K562 (cell line): ENCODE measurements around the gene KCNJ10. TPM values are rescaled to one million over a fixed set of nuclear protein-coding genes. Genes with fewer than 3 reads are reported as not detected.

Source experiments
- ATAC-seq: fragments of 200-7000 bp; cut with Tn5 transposase; 3 replicates; pipeline ENCODE4 v1.9.1; 2020; ENCODE audit warnings: moderate library complexity
- BruUV-seq: library from RNA; stranded (reverse); fragments of 400-500 nt; replicated peaks from 2 replicates; lab custom pipeline; 2021; lab: Mats Ljungman, UMichigan
- CTCF ChIA-PET: fragments of 300-600 bp; formaldehyde crosslinking; extraction: SDS; loops from one replicate; lab custom pipeline; 2021; ENCODE audit warnings: low intra/inter-chr PET ratio; lab: Yijun Ruan, JAX
- POLR2A ChIA-PET: fragments of 300-600, 350-650 bp; sonication (Branson Sonifier 250); formaldehyde crosslinking; extraction: SDS; loops from one replicate; lab custom pipeline; 2021; ENCODE audit warnings: antibody characterized with exemption, inconsistent platforms; lab: Yijun Ruan, JAX
- DNase-seq, 4 experiments: peaks; one replicate each; pipeline versions ENCODE4 v3.0.0 to v3.0.0-alpha.2; 2011 to 2018; ENCODE audit warnings: low spot score in 3 of 4, mixed read lengths in 3 of 4; ENCODE audit errors: extremely low read depth in 1 of 4
- FAIRE-seq: peaks from 2 replicates; lab custom pipeline; 2011; peaks lifted over from hg19 to GRCh38; lab: Jason Lieb, UNC
- H2AFZ ChIP-seq: 2 replicates; pipeline ENCODE4 v1.6.0; 2011; ENCODE audit warnings: low read depth, low read length, control low read depth, inconsistent platforms
- H3K27ac ChIP-seq: fragments of 200-600 bp; 3 replicates; pipeline ENCODE4 v1.8.0; 2011; ENCODE audit warnings: low read depth, mild to moderate bottlenecking, control low read depth, inconsistent platforms, low read length, moderate library complexity, mixed read lengths; ENCODE audit errors: extremely low read depth
- H3K27me3 ChIP-seq, 2 experiments: fragments of 300-600 bp in 1 of 2; 2 replicates in 1 of 2; 3 replicates in 1 of 2; pipeline versions ENCODE4 v1.6.0 to v1.8.0; 2011; ENCODE audit warnings: inconsistent platforms in 2 of 2, low read length in 2 of 2, mild to moderate bottlenecking in 1 of 2, mixed read lengths in 1 of 2, moderate library complexity in 1 of 2; ENCODE audit not compliant: control insufficient read depth in 2 of 2, insufficient read depth in 2 of 2
- H3K36me3 ChIP-seq: fragments of 300-600 bp; 3 replicates; pipeline ENCODE4 v1.8.0; 2011; ENCODE audit warnings: mild to moderate bottlenecking, low read length, inconsistent platforms; ENCODE audit not compliant: control insufficient read depth, insufficient read depth
- H3K4me1 ChIP-seq, 2 experiments: fragments of 200-600 bp in 1 of 2; replicated peaks in 1 of 2; 2 replicates in 1 of 2; 3 replicates in 1 of 2; pipeline versions ENCODE4 v1.5.1 to v1.8.0; 2011; ENCODE audit warnings: inconsistent platforms in 2 of 2, low read length in 2 of 2, mild to moderate bottlenecking in 1 of 2, mixed read lengths in 1 of 2, moderate library complexity in 1 of 2; ENCODE audit not compliant: control insufficient read depth in 2 of 2, insufficient read depth in 2 of 2
- H3K4me2 ChIP-seq: 2 replicates; pipeline ENCODE4 v1.6.1; 2011; ENCODE audit warnings: low read length, control low read depth, inconsistent platforms, mixed read lengths; ENCODE audit not compliant: insufficient read depth
- H3K4me3 ChIP-seq: fragments of 200-600 bp; sonication (generic), shearing (Covaris generic); 2 replicates; pipeline ENCODE4 v1.5.1; 2016; ENCODE audit warnings: control low read depth, inconsistent platforms
- H3K79me2 ChIP-seq: fragments of 200-600 bp; 3 replicates; pipeline ENCODE4 v1.8.0; 2011; ENCODE audit warnings: low read length, inconsistent platforms; ENCODE audit not compliant: control insufficient read depth, insufficient read depth
- H3K9ac ChIP-seq, 2 experiments: 2 replicates each; pipeline versions ENCODE4 v1.6.0 to v1.6.1; 2011; ENCODE audit warnings: low read depth in 2 of 2, low read length in 2 of 2, control low read depth in 1 of 2, inconsistent platforms in 1 of 2, mild to moderate bottlenecking in 1 of 2, mixed read lengths in 1 of 2; ENCODE audit not compliant: insufficient read depth in 1 of 2
- H3K9me1 ChIP-seq: one replicate; pipeline ENCODE4 v1.6.0; 2011; ENCODE audit warnings: inconsistent platforms, mild to moderate bottlenecking, low read length, moderate library complexity; ENCODE audit not compliant: control insufficient read depth, insufficient read depth
- H3K9me3 ChIP-seq: replicated peaks from 2 replicates; pipeline ENCODE4 v1.5.1; 2011; ENCODE audit warnings: low read depth, low read length, inconsistent platforms; ENCODE audit not compliant: control insufficient read depth, insufficient read depth
- H4K20me1 ChIP-seq: replicated peaks from 2 replicates; pipeline ENCODE4 v1.6.1; 2011; ENCODE audit warnings: low read length, inconsistent platforms, mixed read lengths; ENCODE audit not compliant: control insufficient read depth, insufficient read depth
- EHMT2 ChIP-seq: fragments of 450-650 bp; IDR thresholded peaks from 2 replicates; pipeline ENCODE4 v1.6.1; 2018; ENCODE audit warnings: antibody characterized with exemption
- HDAC2 ChIP-seq: fragments of 450-650 bp; IDR thresholded peaks from 2 replicates; pipeline ENCODE4 v1.6.1; 2016; ENCODE audit warnings: mild to moderate bottlenecking
- NUFIP1 ChIP-seq: fragments of 450-650 bp; IDR thresholded peaks from 2 replicates; pipeline ENCODE4 v1.6.1; 2018; ENCODE audit not compliant: partially characterized antibody
- ZBED1 ChIP-seq: IDR thresholded peaks from 2 replicates; pipeline ENCODE4 v1.6.1; 2014
- ZNF12 ChIP-seq: sonication (generic); formaldehyde crosslinking; IDR thresholded peaks from 2 replicates; pipeline ENCODE4 v1.4.0; 2020; ENCODE audit warnings: mild to moderate bottlenecking, missing genetic modification reagents
- WGBS: fragments of 100-300 bp; shearing (Covaris generic); methylation state at CpG from one replicate; pipeline ENCODE4 v1.1.6; 2016; ENCODE audit warnings: low coverage, mixed read lengths; ENCODE audit not compliant: insufficient coverage; ENCODE audit errors: missing lambda C conversion rate; 5-methylcytosine and 5-hydroxymethylcytosine counted together
- in situ Hi-C: fragments of 300-500 bp; cut with MboI; formaldehyde crosslinking; loops from 4 replicates; pipeline ENCODE4 v1.15.0; 2018; ENCODE audit warnings: inconsistent platforms, mixed read lengths
- intact Hi-C: fragments of 100-400 bp; cut with micrococcal nuclease; formaldehyde crosslinking; loops from 2 replicates; pipeline ENCODE4 v1.14.2; 2022
- polyA plus RNA-seq, 8 experiments: library from polyadenylated mRNA; depleted of rRNA in 4 of 8; stranded (reverse) in 5 of 8; unstranded in 3 of 8; fragments of >200 nt; fragmentation: Nextera tagmentation in 2 of 8; fragmentation: Illumina TruSeq in 1 of 8; extraction: Ambion mirVana in 2 of 8; extraction: Trizol in 1 of 8; gene quantifications; 2 replicates each; pipeline versions ENCODE4 v1.2.1 to v1.2.3, GENCODE V29; 2011 to 2014; ENCODE audit warnings: inconsistent platforms in 1 of 8, missing spikeins in 1 of 8
- total RNA-seq, 7 experiments: library from RNA; depleted of rRNA in 6 of 7; stranded (reverse); fragments of >200 nt in 6 of 7; fragmentation: Illumina TruSeq in 2 of 7; extraction: Trizol in 2 of 7; gene quantifications; 2 replicates each; pipeline versions ENCODE4 v1.2.1 to v1.2.3, GENCODE V29; 2011 to 2021; ENCODE audit warnings: low replicate concordance in 1 of 7
- TF ChIP-seq, protein P1 (sequence below): sonication (generic); formaldehyde crosslinking; IDR thresholded peaks from 2 replicates; pipeline ENCODE4 v1.9.0; 2022; ENCODE audit warnings: mild to moderate bottlenecking, missing genetic modification reagents
- TF ChIP-seq, protein P2 (sequence below): fragments of 450-650 bp; IDR thresholded peaks from 2 replicates; pipeline ENCODE4 v1.7.0; 2016; ENCODE audit warnings: borderline replicate concordance

The KCNJ10 gene
- total and polyA plus RNA-seq, 9 of the 15 experiments (the other 6 are each of a cell fraction or from before 2014, with no cell fraction given): 0.06 to 0.11 TPM; not detected in 7

DNA sequence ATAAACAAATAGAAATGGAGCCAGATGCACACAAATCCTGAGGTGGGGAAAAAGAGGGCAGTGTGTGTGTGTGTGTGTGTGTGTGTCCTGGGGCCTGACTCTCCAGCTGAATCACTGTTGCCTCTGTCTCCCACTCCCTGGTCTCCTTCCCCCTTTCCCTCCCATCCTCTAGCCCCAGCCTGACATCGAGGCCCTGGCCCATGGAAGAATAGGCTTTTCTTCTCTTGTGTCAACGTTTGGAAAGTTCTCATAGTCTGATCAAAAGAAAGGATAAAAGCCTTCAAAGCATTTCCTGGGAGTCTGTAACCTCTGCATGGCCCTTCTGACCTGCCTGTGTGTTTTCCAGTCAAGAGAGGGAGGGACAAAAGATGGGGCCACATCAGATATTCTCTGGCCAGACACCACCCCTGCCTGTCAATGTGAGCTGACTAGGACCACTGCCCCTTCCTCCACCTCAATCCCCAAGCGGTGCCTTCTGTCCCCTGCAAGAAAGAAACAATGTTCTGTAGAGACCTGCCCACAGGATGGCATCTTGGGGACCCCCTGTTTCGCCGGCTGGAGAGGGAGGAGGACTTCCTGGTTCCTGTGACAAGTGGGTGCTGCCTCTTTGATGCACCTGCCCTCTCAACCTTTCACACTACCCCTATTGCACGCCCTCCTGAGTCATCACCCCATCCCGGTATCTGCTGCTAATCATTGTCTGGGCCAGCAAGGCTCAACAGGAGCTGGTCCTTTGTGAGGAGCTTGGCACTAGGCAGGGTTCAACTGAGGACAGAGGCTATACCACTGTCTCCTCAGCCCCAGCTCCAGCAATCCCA is 16.2 kb downstream of the KCNJ10 start:
- ChIA-PET CTCF (no interaction called here), POLR2A (interaction anchor here (1.1 to 1.4 kb wide), 3 partner anchors 8 to 165 kb away, joined by 3 to 4 read pairs (median 3); partner anchors contain the start of gene KCNJ10)
- no peak overlapping the region; a peak in 1 of 4 replicates for H3K9ac ChIP-seq
- H3K9me1 ChIP-seq: peaks cover 2% of the 10 kb centered on the region
- H3K4me3 ChIP-seq: no peak overlapping the region
- no peak for TF ChIP-seq HDAC2
- TF ChIP-seq EHMT2: no peak
- TF ChIP-seq, protein P1, sequence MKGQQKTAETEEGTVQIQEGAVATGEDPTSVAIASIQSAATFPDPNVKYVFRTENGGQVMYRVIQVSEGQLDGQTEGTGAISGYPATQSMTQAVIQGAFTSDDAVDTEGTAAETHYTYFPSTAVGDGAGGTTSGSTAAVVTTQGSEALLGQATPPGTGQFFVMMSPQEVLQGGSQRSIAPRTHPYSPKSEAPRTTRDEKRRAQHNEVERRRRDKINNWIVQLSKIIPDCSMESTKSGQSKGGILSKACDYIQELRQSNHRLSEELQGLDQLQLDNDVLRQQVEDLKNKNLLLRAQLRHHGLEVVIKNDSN (CRISPR knock-in tag): no peak
- TF ChIP-seq ZNF12 (CRISPR knock-in tag): no peak
- TF ChIP-seq NUFIP1: no peak
- TF ChIP-seq, protein P2, sequence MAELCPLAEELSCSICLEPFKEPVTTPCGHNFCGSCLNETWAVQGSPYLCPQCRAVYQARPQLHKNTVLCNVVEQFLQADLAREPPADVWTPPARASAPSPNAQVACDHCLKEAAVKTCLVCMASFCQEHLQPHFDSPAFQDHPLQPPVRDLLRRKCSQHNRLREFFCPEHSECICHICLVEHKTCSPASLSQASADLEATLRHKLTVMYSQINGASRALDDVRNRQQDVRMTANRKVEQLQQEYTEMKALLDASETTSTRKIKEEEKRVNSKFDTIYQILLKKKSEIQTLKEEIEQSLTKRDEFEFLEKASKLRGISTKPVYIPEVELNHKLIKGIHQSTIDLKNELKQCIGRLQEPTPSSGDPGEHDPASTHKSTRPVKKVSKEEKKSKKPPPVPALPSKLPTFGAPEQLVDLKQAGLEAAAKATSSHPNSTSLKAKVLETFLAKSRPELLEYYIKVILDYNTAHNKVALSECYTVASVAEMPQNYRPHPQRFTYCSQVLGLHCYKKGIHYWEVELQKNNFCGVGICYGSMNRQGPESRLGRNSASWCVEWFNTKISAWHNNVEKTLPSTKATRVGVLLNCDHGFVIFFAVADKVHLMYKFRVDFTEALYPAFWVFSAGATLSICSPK: no peak
- TF ChIP-seq ZBED1: no peak
- no peak overlapping the region for H2AFZ ChIP-seq
- peaks cover 3% of the 10 kb centered on the region; the same call in 1 of the 2 replicates for H4K20me1 ChIP-seq
- no peak overlapping the region for H3K27ac ChIP-seq
- ATAC-seq (no peak), DNase-seq (no peak), FAIRE-seq (no peak)
- in situ Hi-C loops: no loop called here
- H3K79me2 ChIP-seq: no peaks in the 10 kb centered on the region
- peaks cover 20 to 57% of the 10 kb centered on the region in 2 experiments for H3K27me3 ChIP-seq
- intact Hi-C loops: no loop called here
- H3K36me3 ChIP-seq: no peaks in the 10 kb centered on the region
- no TSS peak for BruUV-seq
- H3K4me2 ChIP-seq: no peak overlapping the region
- H3K9me3 ChIP-seq: no peaks in the 10 kb centered on the region
- 1% methylated on average over 7 of the region's 7 CpGs for WGBS
- no peaks in the 10 kb centered on the region; a peak in 1 of 5 replicates for H3K4me1 ChIP-seq
